Calu3 (cell line): ENCODE data around the gene STS. TPM values are rescaled to one million over a fixed set of nuclear protein-coding genes. Genes with fewer than 3 reads are reported as not detected.

Experiments used
- BruUV-seq: library from RNA; stranded (reverse); fragments of 400-500 nt; replicated peaks from 2 replicates; lab custom pipeline; 2021; lab: Mats Ljungman, UMichigan
- CTCF ChIA-PET: fragments of 300-600 bp; sonication (Branson Sonifier 250); formaldehyde crosslinking; loops from one replicate; lab custom pipeline; 2022; ENCODE audit warnings: antibody characterized with exemption; lab: Charles Lee
- DNase-seq: peaks from one replicate; pipeline ENCODE4 v3.0.0; 2022
- H3K27ac Mint-ChIP-seq: one replicate; pipeline ENCODE4 v1.8.0; 2022; ENCODE audit warnings: mixed read lengths; ENCODE audit not compliant: unreplicated experiment
- H3K27me3 Mint-ChIP-seq: one replicate; pipeline ENCODE4 v1.8.0; 2022; ENCODE audit warnings: mixed read lengths; ENCODE audit not compliant: unreplicated experiment
- H3K36me3 Mint-ChIP-seq: one replicate; pipeline ENCODE4 v1.8.0; 2022; ENCODE audit warnings: mild to moderate bottlenecking, moderate library complexity, mixed read lengths; ENCODE audit not compliant: insufficient read depth, unreplicated experiment
- H3K4me1 Mint-ChIP-seq: one replicate; pipeline ENCODE4 v1.8.0; 2022; ENCODE audit warnings: mild to moderate bottlenecking, low read depth, mixed read lengths; ENCODE audit not compliant: unreplicated experiment
- H3K4me3 Mint-ChIP-seq: one replicate; pipeline ENCODE4 v1.8.0; 2022; ENCODE audit warnings: mild to moderate bottlenecking, low read depth, moderate library complexity, mixed read lengths; ENCODE audit not compliant: unreplicated experiment
- H3K9me3 Mint-ChIP-seq: one replicate; pipeline ENCODE4 v1.8.0; 2022; ENCODE audit warnings: low read depth, mixed read lengths; ENCODE audit not compliant: unreplicated experiment
- CTCF ChIP-seq: fragments of 200-600 bp; IDR thresholded peaks from one replicate; pipeline ENCODE4 v1.8.0; 2022; ENCODE audit warnings: antibody characterized with exemption; ENCODE audit not compliant: unreplicated experiment
- intact Hi-C: fragments of 100-400 bp; cut with micrococcal nuclease; formaldehyde crosslinking; loops from one replicate; pipeline ENCODE4 v1.10.0; 2022; ENCODE audit not compliant: unreplicated experiment
- total RNA-seq: library from RNA; stranded (reverse); gene quantifications from 2 replicates; pipeline ENCODE4 v1.2.3, GENCODE V29; 2022

The STS gene
- total RNA-seq, 1 experiment from 2014 or later = 11.4 TPM

- Mint-ChIP-seq H3K27me3 (no peaks in the 10 kb centered on the region), H3K4me1 (peaks cover 25% of the 10 kb centered on the region), H3K36me3 (no peaks in the 10 kb centered on the region), H3K4me3 (no peak overlapping the region), H3K27ac (no peak overlapping the region), H3K9me3 (no peaks in the 10 kb centered on the region)
- TF ChIP-seq CTCF = no peak
- intact Hi-C loops = no loop called here
- no peak for DNase-seq
- no TSS peak for BruUV-seq
- CTCF ChIA-PET = no interaction called here
Measured at GRCh38 chrX:7111518-7111917, 36.0 kb upstream of the STS start.

DNA sequence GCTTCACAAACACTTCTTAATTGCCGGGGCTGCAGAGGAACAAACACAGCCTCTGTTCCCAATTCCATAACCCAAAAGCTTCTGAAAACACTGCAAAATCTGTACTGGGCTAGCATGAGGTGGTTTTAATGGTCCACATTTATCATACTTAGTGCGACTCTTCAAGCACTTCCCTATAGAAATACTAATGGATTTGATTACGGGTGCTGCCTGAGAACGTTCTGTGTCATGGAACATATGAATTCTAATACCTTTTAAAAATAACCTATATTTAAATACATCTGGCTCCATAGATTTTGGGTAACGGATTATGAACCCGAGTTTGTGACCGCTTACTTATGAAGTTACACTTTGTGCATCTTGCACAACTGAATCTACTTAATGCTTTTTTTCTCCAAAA lies 35.4 kb upstream of the STS start:
- no peak for DNase-seq
- intact Hi-C loops = no loop called here
- CTCF ChIA-PET = no interaction called here
- TF ChIP-seq CTCF = no peak
- no peak overlapping the region for H3K27ac Mint-ChIP-seq
- H3K4me3 Mint-ChIP-seq = no peak overlapping the region
- no peaks in the 10 kb centered on the region for H3K9me3 Mint-ChIP-seq
- peaks cover 26% of the 10 kb centered on the region for H3K4me1 Mint-ChIP-seq
- H3K36me3 Mint-ChIP-seq = no peaks in the 10 kb centered on the region
- no peaks in the 10 kb centered on the region for H3K27me3 Mint-ChIP-seq
- no TSS peak for BruUV-seq

- BruUV-seq = no TSS peak
- H3K27me3 Mint-ChIP-seq = no peaks in the 10 kb centered on the region
- no peaks in the 10 kb centered on the region for H3K9me3 Mint-ChIP-seq
- intact Hi-C loops = no loop called here
- DNase-seq = no peak
- H3K27ac Mint-ChIP-seq = no peak overlapping the region
- no peak overlapping the region for H3K4me3 Mint-ChIP-seq
- CTCF ChIA-PET = no interaction called here
- TF ChIP-seq CTCF = no peak
- H3K36me3 Mint-ChIP-seq = peaks cover 6% of the 10 kb centered on the region
- peaks cover 31% of the 10 kb centered on the region for H3K4me1 Mint-ChIP-seq
Measured at GRCh38 chrX:7115557-7115956, 32.0 kb upstream of the STS start.

GRCh38 chrX:7116081-7116480 lies 31.4 kb upstream of the STS start:
- H3K27ac Mint-ChIP-seq = no peak overlapping the region
- CTCF ChIA-PET = no interaction called here
- peaks cover 32% of the 10 kb centered on the region for H3K4me1 Mint-ChIP-seq
- no TSS peak for BruUV-seq
- TF ChIP-seq CTCF = no peak
- no peak for DNase-seq
- no peaks in the 10 kb centered on the region for H3K27me3 Mint-ChIP-seq
- intact Hi-C loops = no loop called here
- no peaks in the 10 kb centered on the region for H3K9me3 Mint-ChIP-seq
- peaks cover 9% of the 10 kb centered on the region for H3K36me3 Mint-ChIP-seq
- no peak overlapping the region for H3K4me3 Mint-ChIP-seq
